ENCODE measurements around the gene DHRSX. TPM values are rescaled to one million over a fixed set of nuclear protein-coding genes. Genes with fewer than 3 reads are reported as not detected.

Gene DHRSX
- total RNA-seq, 1 experiment from 2014 or later = 23.9 TPM

DNA sequence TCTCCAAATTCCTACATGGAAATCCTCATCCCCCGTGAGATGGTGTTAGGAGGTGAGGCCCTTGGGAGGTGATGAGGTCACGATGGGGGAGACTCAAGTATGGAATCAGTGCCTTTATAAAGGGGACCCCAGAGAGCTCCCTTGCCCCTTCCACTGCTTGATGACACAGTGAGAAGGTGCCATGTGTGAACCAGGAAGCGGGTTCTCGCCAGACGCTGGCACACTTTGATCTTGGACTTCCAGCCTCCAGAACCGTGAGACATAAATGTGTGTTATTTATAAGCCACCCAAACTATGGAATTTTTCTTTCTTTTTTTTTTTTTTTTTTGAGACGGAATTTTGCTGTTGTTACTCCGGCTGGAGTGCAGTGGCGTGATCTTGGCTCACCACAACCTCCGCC, 237.6 kb downstream of the DHRSX start:
- H3K27ac Mint-ChIP-seq (ENCODE audit: low read depth, unreplicated experiment) = no peak overlapping the region
- DNase-seq (ENCODE audit: unreplicated experiment) = no peak
- H3K36me3 Mint-ChIP-seq (ENCODE audit: insufficient read depth, unreplicated experiment) = peaks cover 16% of the 10 kb centered on the region
- no peaks in the 10 kb centered on the region for H3K27me3 Mint-ChIP-seq (ENCODE audit: insufficient read depth, unreplicated experiment)
- no peaks in the 10 kb centered on the region for H3K9me3 Mint-ChIP-seq (ENCODE audit: unreplicated experiment)
- H3K4me3 Mint-ChIP-seq (ENCODE audit: unreplicated experiment) = no peak overlapping the region
- intact Hi-C loops (cut with micrococcal nuclease) = no loop called here
- ChIA-PET POLR2A (no interaction called here), CTCF (no interaction called here)
- no peak for TF ChIP-seq CTCF (IDR thresholded peaks at IDR 0.05; ENCODE audit: unreplicated experiment)
- no peaks in the 10 kb centered on the region for H3K4me1 Mint-ChIP-seq (ENCODE audit: insufficient read depth, unreplicated experiment)
- BruUV-seq (replicated peaks) = no TSS peak

DNA sequence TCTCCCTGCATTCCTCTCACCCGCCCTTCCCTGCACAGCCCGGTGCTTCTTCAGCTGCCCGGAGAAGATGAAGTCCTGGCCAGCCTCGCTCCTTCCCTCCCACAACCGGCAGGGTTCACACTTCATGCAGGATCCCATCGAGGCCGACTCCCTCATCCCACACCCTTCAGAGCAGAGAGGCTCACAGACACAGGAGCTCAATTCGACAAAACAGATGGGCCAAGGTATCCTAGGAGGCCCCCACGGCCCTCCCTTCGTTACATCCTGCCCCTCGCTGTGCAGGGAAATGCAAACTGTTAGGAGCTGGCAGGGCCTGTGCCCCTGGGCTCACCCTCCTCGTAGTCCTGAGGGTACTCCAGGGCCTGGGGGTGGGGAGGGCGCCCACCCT, 238.1 kb downstream of the DHRSX start:
- no peaks in the 10 kb centered on the region for H3K9me3 Mint-ChIP-seq (ENCODE audit: unreplicated experiment)
- no TSS peak for BruUV-seq (replicated peaks)
- H3K27me3 Mint-ChIP-seq (ENCODE audit: insufficient read depth, unreplicated experiment) = no peaks in the 10 kb centered on the region
- peaks cover 16% of the 10 kb centered on the region for H3K36me3 Mint-ChIP-seq (ENCODE audit: insufficient read depth, unreplicated experiment)
- H3K4me3 Mint-ChIP-seq (ENCODE audit: unreplicated experiment) = no peak overlapping the region
- TF ChIP-seq CTCF (IDR thresholded peaks at IDR 0.05; ENCODE audit: unreplicated experiment) = no peak
- ChIA-PET CTCF (no interaction called here), POLR2A (no interaction called here)
- H3K4me1 Mint-ChIP-seq (ENCODE audit: insufficient read depth, unreplicated experiment) = no peaks in the 10 kb centered on the region
- intact Hi-C loops (cut with micrococcal nuclease) = no loop called here
- H3K27ac Mint-ChIP-seq (ENCODE audit: low read depth, unreplicated experiment) = no peak overlapping the region
- no peak for DNase-seq (ENCODE audit: unreplicated experiment)

DNA sequence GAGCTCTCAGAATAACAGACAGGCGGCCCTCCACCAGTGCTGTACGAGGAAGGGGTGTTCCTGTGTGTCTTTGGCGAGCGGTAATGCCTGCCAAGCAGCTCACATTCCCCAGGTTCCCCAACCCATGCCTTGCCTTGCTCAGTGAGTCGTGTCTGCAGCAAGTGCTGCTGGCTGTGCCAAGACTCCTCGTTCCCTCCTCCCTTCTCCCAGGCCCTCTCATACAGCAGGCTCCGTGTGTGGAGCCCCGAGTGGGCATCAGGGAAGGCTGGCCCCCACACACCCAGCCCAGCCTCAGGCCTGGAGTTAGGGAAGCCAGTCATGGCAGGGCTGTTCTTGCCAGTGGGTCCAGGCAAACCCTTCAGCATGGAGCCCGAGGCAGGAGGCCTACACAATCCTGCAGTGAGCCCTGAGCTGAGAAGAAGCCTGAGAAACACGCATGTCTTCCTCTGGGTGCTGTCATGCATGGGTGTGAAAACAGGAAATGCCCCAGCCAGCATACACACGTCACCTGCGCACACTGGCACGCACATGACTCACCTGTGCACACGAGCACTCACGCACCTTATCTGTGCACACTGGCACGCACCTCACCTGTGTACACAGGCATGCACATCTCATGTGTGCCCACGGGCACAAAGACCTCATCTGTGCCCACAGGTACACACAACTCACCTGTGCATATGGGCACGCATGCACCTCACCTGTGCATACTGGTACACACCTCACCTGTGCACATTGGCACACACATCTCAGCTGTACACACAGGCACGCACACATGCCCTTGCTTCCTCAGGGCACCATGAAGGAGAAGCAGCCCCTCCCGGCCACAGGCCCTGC, 238.7 kb downstream of the DHRSX start:
- CTCF ChIA-PET = no interaction called here
- no peaks in the 10 kb centered on the region for H3K27me3 Mint-ChIP-seq (ENCODE audit: insufficient read depth, unreplicated experiment)
- H3K36me3 Mint-ChIP-seq (ENCODE audit: insufficient read depth, unreplicated experiment) = peaks cover 19% of the 10 kb centered on the region
- H3K9me3 Mint-ChIP-seq (ENCODE audit: unreplicated experiment) = no peaks in the 10 kb centered on the region
- POLR2A ChIA-PET = no interaction called here
- no peak overlapping the region for H3K27ac Mint-ChIP-seq (ENCODE audit: low read depth, unreplicated experiment)
- H3K4me1 Mint-ChIP-seq (ENCODE audit: insufficient read depth, unreplicated experiment) = no peaks in the 10 kb centered on the region
- H3K4me3 Mint-ChIP-seq (ENCODE audit: unreplicated experiment) = no peak overlapping the region
- intact Hi-C loops (cut with micrococcal nuclease) = no loop called here
- no peak for TF ChIP-seq CTCF (IDR thresholded peaks at IDR 0.05; ENCODE audit: unreplicated experiment)
- DNase-seq (ENCODE audit: unreplicated experiment) = no peak
- BruUV-seq (replicated peaks) = no TSS peak

GRCh38 chrX:2252331-2253065, 248.3 kb downstream of the DHRSX start:
- H3K27ac Mint-ChIP-seq (ENCODE audit: low read depth, unreplicated experiment) = no peak overlapping the region
- no peaks in the 10 kb centered on the region for H3K9me3 Mint-ChIP-seq (ENCODE audit: unreplicated experiment)
- intact Hi-C loops (cut with micrococcal nuclease) = no loop called here
- no peak for TF ChIP-seq CTCF (IDR thresholded peaks at IDR 0.05; ENCODE audit: unreplicated experiment)
- peaks cover 13% of the 10 kb centered on the region for H3K36me3 Mint-ChIP-seq (ENCODE audit: insufficient read depth, unreplicated experiment)
- ChIA-PET POLR2A (no interaction called here), CTCF (no interaction called here)
- H3K27me3 Mint-ChIP-seq (ENCODE audit: insufficient read depth, unreplicated experiment) = no peaks in the 10 kb centered on the region
- no peak overlapping the region for H3K4me3 Mint-ChIP-seq (ENCODE audit: unreplicated experiment)
- H3K4me1 Mint-ChIP-seq (ENCODE audit: insufficient read depth, unreplicated experiment) = no peaks in the 10 kb centered on the region
- no peak for DNase-seq (ENCODE audit: unreplicated experiment)
- BruUV-seq (replicated peaks) = no TSS peak

All from MCF 10A (cell line).